SK-N-SH (cell line): ENCODE data around the gene FRYL. TPM values are rescaled to one million over a fixed set of nuclear protein-coding genes. Genes with fewer than 3 reads are reported as not detected.

Source experiments
- CTCF ChIA-PET: fragments of 300-600, 350-600 bp; formaldehyde crosslinking; extraction: SDS; loops from one replicate; lab custom pipeline; 2021; lab: Yijun Ruan, JAX
- POLR2A ChIA-PET: fragments of 350-600 bp; sonication (Branson Sonifier 250); formaldehyde crosslinking; extraction: SDS; loops from one replicate; lab custom pipeline; 2020; ENCODE audit warnings: antibody characterized with exemption, inconsistent platforms; lab: Yijun Ruan, JAX
- DNase-seq: peaks from one replicate; pipeline ENCODE4 v3.0.0; 2012
- H2AFZ ChIP-seq: fragments of 200-600 bp; sonication (generic); 2 replicates; pipeline ENCODE4 v1.8.1; 2016; ENCODE audit warnings: antibody characterized with exemption, mild to moderate bottlenecking, low read depth
- H3F3A ChIP-seq: fragments of 200-600 bp; sonication (generic); replicated peaks from 2 replicates; pipeline ENCODE3; 2016; ENCODE audit warnings: antibody characterized with exemption, mild to moderate bottlenecking; ENCODE audit not compliant: insufficient read depth
- H3K27ac ChIP-seq, 2 experiments: fragments of 200-500 bp in 1 of 2; fragments of 200-600 bp in 1 of 2; sonication (Bioruptor generic) in 1 of 2; sonication (generic), shearing (Covaris generic) in 1 of 2; 2 replicates each; pipeline versions ENCODE4 v1.5.1 to v1.6.1; 2014 to 2016; ENCODE audit warnings: low read depth in 2 of 2, inconsistent platforms in 1 of 2, low read length in 1 of 2, mild to moderate bottlenecking in 1 of 2, mixed read lengths in 1 of 2
- H3K27me3 ChIP-seq: fragments of 200-600 bp; sonication (generic), shearing (Covaris generic); 2 replicates; pipeline ENCODE4 v1.6.1; 2016; ENCODE audit warnings: mixed run types; ENCODE audit not compliant: insufficient read depth
- H3K36me3 ChIP-seq, 2 experiments: fragments of 200-500 bp in 1 of 2; fragments of 200-600 bp in 1 of 2; sonication (Bioruptor generic) in 1 of 2; sonication (generic) in 1 of 2; replicated peaks in 1 of 2; 2 replicates each; pipeline versions ENCODE3 to v1.5.1; 2014 to 2016; ENCODE audit warnings: low read length in 1 of 2, mild to moderate bottlenecking in 1 of 2; ENCODE audit not compliant: insufficient read depth in 2 of 2, control insufficient read depth in 1 of 2
- H3K4me1 ChIP-seq, 2 experiments: fragments of 200-500 bp in 1 of 2; fragments of 200-600 bp in 1 of 2; sonication (Bioruptor generic) in 1 of 2; sonication (generic), shearing (Covaris generic) in 1 of 2; 2 replicates each; pipeline versions ENCODE4 v1.5.1 to v1.6.1; 2014 to 2016; ENCODE audit warnings: low read depth in 1 of 2, low read length in 1 of 2, mixed run types in 1 of 2; ENCODE audit not compliant: insufficient read depth in 2 of 2, control insufficient read depth in 1 of 2
- H3K4me2 ChIP-seq: fragments of 200-600 bp; sonication (generic), shearing (Covaris generic); 2 replicates; pipeline ENCODE4 v1.6.1; 2017; ENCODE audit warnings: mixed run types
- H3K4me3 ChIP-seq, 2 experiments: fragments of 200-500 bp in 1 of 2; fragments of 200-600 bp in 1 of 2; sonication (Bioruptor generic) in 1 of 2; sonication (generic), shearing (Covaris generic) in 1 of 2; 2 replicates each; pipeline versions ENCODE4 v1.5.1 to v1.8.1; 2014 to 2016; ENCODE audit warnings: low read depth in 2 of 2, inconsistent platforms in 1 of 2, low read length in 1 of 2, mild to moderate bottlenecking in 1 of 2, mixed read lengths in 1 of 2, moderate library complexity in 1 of 2
- H3K79me2 ChIP-seq: fragments of 200-600 bp; sonication (generic); 2 replicates; pipeline ENCODE4 v1.8.1; 2017; ENCODE audit warnings: mild to moderate bottlenecking; ENCODE audit not compliant: insufficient read depth
- H3K9ac ChIP-seq: fragments of 200-600 bp; sonication (generic); 2 replicates; pipeline ENCODE4 v1.6.1; 2017; ENCODE audit warnings: mixed run types
- H3K9me2 ChIP-seq: fragments of 200-600 bp; sonication (generic); 2 replicates; pipeline ENCODE4 v1.6.1; 2017; ENCODE audit warnings: mixed run types
- H3K9me3 ChIP-seq: fragments of 200-600 bp; sonication (generic); 2 replicates; pipeline ENCODE4 v1.6.1; 2017; ENCODE audit warnings: mixed run types, mild to moderate bottlenecking, moderate library complexity
- H4K20me1 ChIP-seq: fragments of 200-600 bp; sonication (generic); 2 replicates; pipeline ENCODE4 v1.6.1; 2017; ENCODE audit warnings: mild to moderate bottlenecking, mixed run types; ENCODE audit not compliant: insufficient read depth
- CHD2 ChIP-seq: fragments of 150-350 bp; IDR thresholded peaks from 2 replicates; pipeline ENCODE4 v1.6.1; 2018; ENCODE audit warnings: low read length; ENCODE audit not compliant: partially characterized antibody
- CTCF ChIP-seq: fragments of 200-600 bp; sonication (generic); IDR thresholded peaks from 2 replicates; pipeline ENCODE4 v1.6.1; 2017; ENCODE audit warnings: antibody characterized with exemption, mild to moderate bottlenecking, moderate library complexity
- ELF1 ChIP-seq: IDR thresholded peaks from 2 replicates; pipeline ENCODE4 v1.4.0; 2012
- EP300 ChIP-seq, 2 experiments: IDR thresholded peaks; 2 replicates each; pipeline versions ENCODE4 v1.4.0 to v1.6.1; 2012; ENCODE audit warnings: borderline replicate concordance in 1 of 2, low read depth in 1 of 2, low read length in 1 of 2
- EZH2phosphoT487 ChIP-seq: fragments of 200-600 bp; sonication (generic); IDR thresholded peaks from 2 replicates; pipeline ENCODE4 v1.6.1; 2017; ENCODE audit warnings: low read depth, mixed run types, mild to moderate bottlenecking, antibody characterized with exemption, moderate library complexity, borderline replicate concordance
- FOSL2 ChIP-seq: IDR thresholded peaks from 2 replicates; pipeline ENCODE4 v1.4.0; 2012; ENCODE audit warnings: low read depth, mild to moderate bottlenecking, moderate library complexity, borderline replicate concordance
- FOXJ3 ChIP-seq: sonication (generic); formaldehyde crosslinking; IDR thresholded peaks from 2 replicates; pipeline ENCODE4 v1.5.1; 2020; ENCODE audit warnings: mild to moderate bottlenecking, missing genetic modification reagents
- GABPA ChIP-seq: IDR thresholded peaks from 2 replicates; pipeline ENCODE4 v1.4.0; 2012; ENCODE audit warnings: low read depth, mild to moderate bottlenecking
- GATA2 ChIP-seq: sonication (generic); formaldehyde crosslinking; IDR thresholded peaks from 2 replicates; pipeline ENCODE4 v1.5.0; 2020; ENCODE audit warnings: mild to moderate bottlenecking, missing genetic modification reagents
- IRF3 ChIP-seq: fragments of 150-350 bp; IDR thresholded peaks from 2 replicates; pipeline ENCODE4 v1.6.1; 2016; ENCODE audit warnings: mild to moderate bottlenecking, low read depth, low read length
- JUND ChIP-seq: IDR thresholded peaks from 2 replicates; pipeline ENCODE4 v1.4.0; 2012
- MAX ChIP-seq: IDR thresholded peaks from 2 replicates; pipeline ENCODE4 v1.4.0; 2012; ENCODE audit warnings: low read depth
- MXI1 ChIP-seq: IDR thresholded peaks from 2 replicates; pipeline ENCODE4 v1.6.1; 2012; ENCODE audit warnings: mild to moderate bottlenecking, low read depth, low read length, improper control_type of control experiment
- NRF1 ChIP-seq: IDR thresholded peaks from 2 replicates; pipeline ENCODE4 v1.6.1; 2012; ENCODE audit warnings: low read depth, mild to moderate bottlenecking, low read length
- PBX3 ChIP-seq: IDR thresholded peaks from 2 replicates; pipeline ENCODE4; 2012
- POLR2AphosphoS5 ChIP-seq: IDR thresholded peaks from 2 replicates; pipeline ENCODE4 v1.6.1; 2012; ENCODE audit warnings: low read depth, low read length
- RAD21 ChIP-seq: IDR thresholded peaks from 2 replicates; pipeline ENCODE4 v1.6.1; 2012; ENCODE audit warnings: mild to moderate bottlenecking, low read length
- RCOR1 ChIP-seq: fragments of 150-350 bp; IDR thresholded peaks from 2 replicates; pipeline ENCODE4 v1.6.1; 2017; ENCODE audit warnings: antibody characterized with exemption, low read length
- RFX5 ChIP-seq: IDR thresholded peaks from 2 replicates; pipeline ENCODE4 v1.6.1; 2012; ENCODE audit warnings: mild to moderate bottlenecking, improper control_type of control experiment, low read length
- RXRA ChIP-seq: IDR thresholded peaks from 2 replicates; pipeline ENCODE4 v1.4.0; 2012; ENCODE audit warnings: low read depth, mild to moderate bottlenecking, borderline replicate concordance
- SIN3A ChIP-seq: IDR thresholded peaks from 2 replicates; pipeline ENCODE4 v1.6.1; 2012; ENCODE audit warnings: low read depth, mild to moderate bottlenecking, low read length, moderate library complexity, borderline replicate concordance
- SMC3 ChIP-seq: IDR thresholded peaks from 2 replicates; pipeline ENCODE4 v1.6.1; 2012; ENCODE audit warnings: low read depth, low read length, improper control_type of control experiment
- TAF1 ChIP-seq: IDR thresholded peaks from 2 replicates; pipeline ENCODE4 v1.6.1; 2012; ENCODE audit warnings: low read depth, mild to moderate bottlenecking, low read length, moderate library complexity, borderline replicate concordance
- TCF12 ChIP-seq: IDR thresholded peaks from 2 replicates; pipeline ENCODE4 v1.4.0; 2012
- USF1 ChIP-seq: IDR thresholded peaks from 2 replicates; pipeline ENCODE4 v1.4.0; 2012; ENCODE audit warnings: low read depth, borderline replicate concordance
- YY1 ChIP-seq: IDR thresholded peaks from 2 replicates; pipeline ENCODE4 v1.4.0; 2012; ENCODE audit warnings: low read depth, mild to moderate bottlenecking
- ZBTB33 ChIP-seq: IDR thresholded peaks from 2 replicates; pipeline ENCODE4 v1.4.0; 2012; ENCODE audit warnings: low read depth, borderline replicate concordance
- WGBS: methylation state at CpG from one replicate; pipeline ENCODE4 v1.1.6; 2017; ENCODE audit warnings: low lambda C conversion rate; 5-methylcytosine and 5-hydroxymethylcytosine counted together
- polyA plus RNA-seq, 3 experiments: library from polyadenylated mRNA; depleted of rRNA; stranded (reverse); fragments of >200 nt; gene quantifications; 2 replicates each; pipeline ENCODE4 v1.2.3, GENCODE V29; 2012

Gene FRYL
- polyA plus RNA-seq, 1 of the 3 experiments (the other 2 are of a cell fraction), result 8.2 TPM

GRCh38 chr4:48483006-48483776 lies 296.9 kb downstream of the FRYL start, which contains the start of gene SLC10A4:
Gene SLC10A4, plus strand, starts transcription at chr4:48483343. Its CDS starts 219 bp downstream, at chr4:48483562.
- Histone ChIP-seq H2AFZ (peak within 1 kb of the TSS; percentile 90), H3K9me3 (no peaks in the 10 kb centered on the region), H3K4me3 (peak within 1 kb of the TSS; percentile 54 to 59), H3K79me2 (no peaks in the 10 kb centered on the region), H3K9me2 (no peaks in the 10 kb centered on the region), H3K4me1 (peaks cover 0 to 24% of the 10 kb centered on the region in 2 experiments; a peak in 2 of 4 replicates), H3K4me2 (peak within 1 kb of the TSS; percentile 76), H3K9ac (peak within 1 kb of the TSS; percentile 13; the same call in 1 of the 2 replicates), H3K27ac (peak within 1 kb of the TSS in 1 of 2 experiments; percentile 89; a peak in 2 of 4 replicates), H3K27me3 (no peaks in the 10 kb centered on the region), H3F3A (peaks cover 14% of the 10 kb centered on the region), H3K36me3 (peaks cover 0 to 3% of the 10 kb centered on the region in 2 experiments), H4K20me1 (no peaks in the 10 kb centered on the region)
- ChIA-PET CTCF (interaction anchor here (0.9 to 7.9 kb wide), 10 partner anchors 10 to 141 kb away, joined by 3 to 40 read pairs (median 4); no protein-coding TSS in a partner anchor), POLR2A (interaction anchor here (1.2 to 2.0 kb wide), 4 partner anchors 12 to 141 kb away, joined by 4 to 7 read pairs (median 6); partner anchors contain the start of gene SLAIN2)
- WGBS, result 7% methylated on average over 6 of the region's 85 CpGs
- DNase-seq, result peak; percentile 96
- TF ChIP-seq EP300 (IDR thresholded peaks at IDR 0.05; ENCODE audit: borderline replicate concordance in 1 of 2, low read depth in 1 of 2, low read length in 1 of 2), result peak in 1 of 2 experiments; percentile 85; a peak in 2 of 4 replicates
- TF ChIP-seq FOSL2, result no peak
- TF ChIP-seq FOXJ3 (CRISPR knock-in tag), result no peak
- no peak for TF ChIP-seq TAF1
- no peak for TF ChIP-seq ZBTB33
- no peak for TF ChIP-seq ELF1
- TF ChIP-seq RXRA, result no peak
- no peak for TF ChIP-seq TCF12
- peak; percentile 83; the same call in 1 of the 2 replicates for TF ChIP-seq RCOR1
- no peak for TF ChIP-seq SIN3A
- no peak for TF ChIP-seq NRF1
- TF ChIP-seq RAD21, result 0 out of 2 replicates have a peak, but pooled peaks have one; percentile 22
- no peak for TF ChIP-seq GABPA
- peak; percentile 55; the same call in 1 of the 2 replicates for TF ChIP-seq GATA2 (CRISPR knock-in tag)
- no peak for TF ChIP-seq IRF3
- TF ChIP-seq YY1, result no peak
- no peak for TF ChIP-seq PBX3
- no peak for TF ChIP-seq RFX5
- peak; percentile 72 for TF ChIP-seq CHD2
- no peak for TF ChIP-seq JUND
- TF ChIP-seq EZH2phosphoT487, result no peak
- TF ChIP-seq POLR2AphosphoS5, result no peak
- TF ChIP-seq USF1, result no peak
- TF ChIP-seq MXI1, result peak; percentile 68; the same call in 1 of the 2 replicates
- TF ChIP-seq MAX, result peak; percentile 20; the same call in 1 of the 2 replicates
- TF ChIP-seq SMC3, result no peak
- TF ChIP-seq CTCF, result no peak
